Neural cell (in vitro differentiated cells): Measurements from ENCODE around the gene SCGB1C1. TPM values are rescaled to one million over a fixed set of nuclear protein-coding genes. Genes with fewer than 3 reads are reported as not detected.

Source experiments
- H2AFZ ChIP-seq: fragments of 200-600, 300-800 bp; sonication (generic), shearing (Covaris generic); 2 replicates; pipeline ENCODE4 v1.6.0; 2014; ENCODE audit warnings: low read depth, mild to moderate bottlenecking, antibody characterized with exemption, low read length, moderate library complexity
- H3F3A ChIP-seq: fragments of 200-600 bp; shearing (Covaris generic); 2 replicates; pipeline ENCODE4 v1.6.1; 2016; ENCODE audit warnings: mild to moderate bottlenecking, moderate library complexity, mixed read lengths, antibody characterized with exemption, low read length; ENCODE audit not compliant: insufficient read depth, poor library complexity, severe bottlenecking
- H3K27ac ChIP-seq: fragments of 200-600, 300-800 bp; sonication (generic), shearing (Covaris generic); 2 replicates; pipeline ENCODE4 v1.5.1; 2014; ENCODE audit warnings: mild to moderate bottlenecking, low read length, moderate library complexity
- H3K27me3 ChIP-seq: fragments of 300-800, 200-600 bp; sonication (generic), shearing (Covaris generic); 2 replicates; pipeline ENCODE4 v1.6.0; 2014; ENCODE audit warnings: mild to moderate bottlenecking, low read depth, low read length, moderate library complexity; ENCODE audit not compliant: insufficient read depth
- H3K36me3 ChIP-seq: fragments of 300-800, 200-600 bp; sonication (generic), shearing (Covaris generic); 2 replicates; pipeline ENCODE4 v1.5.1; 2014; ENCODE audit warnings: mild to moderate bottlenecking, antibody characterized with exemption, low read length, moderate library complexity; ENCODE audit not compliant: insufficient read depth
- H3K4me2 ChIP-seq: fragments of 300-800, 200-600 bp; sonication (generic), shearing (Covaris generic); 2 replicates; pipeline ENCODE4 v1.6.0; 2014; ENCODE audit warnings: mild to moderate bottlenecking, low read length
- H3K4me3 ChIP-seq: fragments of 300-800, 200-600 bp; sonication (generic), shearing (Covaris generic); 2 replicates; pipeline ENCODE4 v1.5.1; 2014; ENCODE audit warnings: mild to moderate bottlenecking, low read length, moderate library complexity
- H3K79me2 ChIP-seq: fragments of 200-600 bp; shearing (Covaris generic); replicated peaks from 2 replicates; pipeline ENCODE4 v1.6.0; 2014; ENCODE audit warnings: mild to moderate bottlenecking, low read length, moderate library complexity; ENCODE audit not compliant: insufficient read depth
- H3K9ac ChIP-seq: fragments of 300-800, 200-600 bp; sonication (generic), shearing (Covaris generic); 2 replicates; pipeline ENCODE4 v1.6.1; 2016; ENCODE audit warnings: mild to moderate bottlenecking, low read length, mixed read lengths
- H3K9me2 ChIP-seq: fragments of 200-600 bp; shearing (Covaris generic); 2 replicates; pipeline ENCODE4 v1.6.1; 2016; ENCODE audit warnings: mild to moderate bottlenecking, low read length, mixed read lengths; ENCODE audit not compliant: insufficient read depth
- H3K9me3 ChIP-seq: fragments of 200-600, 300-800 bp; sonication (generic), shearing (Covaris generic); 2 replicates; pipeline ENCODE4 v1.6.1; 2016; ENCODE audit warnings: mild to moderate bottlenecking, mixed run types, low read length, moderate library complexity, mixed read lengths
- H4K20me1 ChIP-seq: fragments of 200-600 bp; shearing (Covaris generic); 2 replicates; pipeline ENCODE4 v1.6.1; 2016; ENCODE audit warnings: mild to moderate bottlenecking, mixed run types; ENCODE audit not compliant: insufficient read depth
- CTCF ChIP-seq: fragments of 450-650 bp; IDR thresholded peaks from 2 replicates; pipeline ENCODE4 v1.5.1; 2014; ENCODE audit warnings: antibody characterized with exemption, mild to moderate bottlenecking, moderate library complexity; ENCODE audit not compliant: poor library complexity, severe bottlenecking
- EP300 ChIP-seq: fragments of 450-650 bp; conservative IDR thresholded peaks from 2 replicates; pipeline ENCODE4 v1.6.1; 2014; ENCODE audit warnings: antibody characterized with exemption, mild to moderate bottlenecking, moderate library complexity; ENCODE audit not compliant: poor library complexity, severe bottlenecking
- EZH2 ChIP-seq: fragments of 200-600, 300-800 bp; shearing (Covaris generic), sonication (generic); IDR thresholded peaks from 2 replicates; pipeline ENCODE4 v1.6.1; 2014; ENCODE audit warnings: antibody characterized with exemption, low read length, borderline replicate concordance, mild to moderate bottlenecking; ENCODE audit not compliant: insufficient read depth, poor library complexity, severe bottlenecking
- MXI1 ChIP-seq: fragments of 450-650 bp; conservative IDR thresholded peaks from 2 replicates; pipeline ENCODE4 v1.6.1; 2014; ENCODE audit warnings: antibody characterized with exemption, mild to moderate bottlenecking; ENCODE audit not compliant: poor library complexity, severe bottlenecking
- POLR2AphosphoS5 ChIP-seq: IDR thresholded peaks from 2 replicates; pipeline ENCODE4 v1.6.1; 2012
- RAD21 ChIP-seq: fragments of 450-650 bp; conservative IDR thresholded peaks from 2 replicates; pipeline ENCODE4 v1.6.1; 2014; ENCODE audit warnings: antibody characterized with exemption, mild to moderate bottlenecking, moderate library complexity
- REST ChIP-seq: IDR thresholded peaks from 2 replicates; pipeline ENCODE4 v1.6.1; 2012; ENCODE audit warnings: borderline replicate concordance
- SMC3 ChIP-seq: fragments of 450-650 bp; conservative IDR thresholded peaks from 2 replicates; pipeline ENCODE4 v1.6.1; 2014; ENCODE audit warnings: antibody characterized with exemption, mild to moderate bottlenecking, moderate library complexity; ENCODE audit not compliant: poor library complexity
- TAF1 ChIP-seq: IDR thresholded peaks from 2 replicates; pipeline ENCODE4 v1.6.1; 2012; ENCODE audit warnings: low read depth
- polyA plus RNA-seq: library from polyadenylated mRNA; depleted of rRNA; stranded (reverse); fragments of >200 nt; gene quantifications from 2 replicates; pipeline ENCODE4 v1.2.3, GENCODE V29; 2014

Gene SCGB1C1
- polyA plus RNA-seq, 1 donor from 2014 or later: not detected

- TF ChIP-seq EP300 (no peak), EZH2 (no peak), CTCF (no peak), MXI1 (no peak), RAD21 (no peak), TAF1 (no peak), SMC3 (no peak), POLR2AphosphoS5 (no peak), REST (no peak)
- H3K27ac ChIP-seq: no peak overlapping the region
- H3K9me2 ChIP-seq: no peaks in the 10 kb centered on the region
- peak overlapping the region; percentile 98 for H3K9ac ChIP-seq
- peaks cover 3% of the 10 kb centered on the region for H4K20me1 ChIP-seq
- no peaks in the 10 kb centered on the region for H3K36me3 ChIP-seq
- H3K9me3 ChIP-seq: no peaks in the 10 kb centered on the region
- no peak overlapping the region for H3K4me2 ChIP-seq
- H3K27me3 ChIP-seq: no peaks in the 10 kb centered on the region
- H3F3A ChIP-seq: no peaks in the 10 kb centered on the region
- peaks cover 28% of the 10 kb centered on the region for H3K79me2 ChIP-seq
- peak overlapping the region; percentile 97 for H3K4me3 ChIP-seq
- no peak overlapping the region for H2AFZ ChIP-seq
Measured at GRCh38 chr11:205221-206001, 12.5 kb downstream of the SCGB1C1 start.

GRCh38 chr11:206002-206384, 13.1 kb downstream of the SCGB1C1 start:
- Histone ChIP-seq H3K27me3 (no peaks in the 10 kb centered on the region), H3K36me3 (no peaks in the 10 kb centered on the region), H4K20me1 (peaks cover 3% of the 10 kb centered on the region), H2AFZ (no peak overlapping the region), H3K9ac (peak overlapping the region; percentile 98), H3K9me2 (no peaks in the 10 kb centered on the region), H3K79me2 (peaks cover 30% of the 10 kb centered on the region), H3K9me3 (no peaks in the 10 kb centered on the region), H3K27ac (no peak overlapping the region), H3F3A (no peaks in the 10 kb centered on the region), H3K4me2 (peak overlapping the region; percentile 83), H3K4me3 (peak overlapping the region; percentile 97)
- TF ChIP-seq MXI1 (no peak), EP300 (no peak), CTCF (no peak), SMC3 (no peak), RAD21 (no peak), TAF1 (no peak)
